Kidney (tissue), 14 donors: ENCODE results near the gene LRP1. TPM values are rescaled to one million over a fixed set of nuclear protein-coding genes. Genes with fewer than 3 reads are reported as not detected.

Experiments
- DNase-seq, 5 donors: peaks; one replicate each; pipeline ENCODE4 v3.0.0-alpha.2; 2013 to 2020
- FAIRE-seq: peaks from 2 replicates; lab custom pipeline; 2012; peaks lifted over from hg19 to GRCh38; lab: Jason Lieb, UNC
- H3K27ac ChIP-seq, 2 donors: one replicate each; pipeline ENCODE4 v1.7.0; 2013; ENCODE audit warnings: low read depth in 2 of 2, low read length in 2 of 2, inconsistent platforms in 1 of 2
- H3K27me3 ChIP-seq: one replicate; pipeline ENCODE4 v1.7.1; 2013; ENCODE audit warnings: low read length, inconsistent platforms; ENCODE audit not compliant: control insufficient read depth, insufficient read depth
- H3K36me3 ChIP-seq, 3 donors: one replicate each; pipeline versions ENCODE4 v1.7.0 to v1.7.1; 2013; ENCODE audit warnings: low read length in 3 of 3, control low read depth in 1 of 3, inconsistent platforms in 1 of 3; ENCODE audit not compliant: insufficient read depth in 3 of 3, control insufficient read depth in 2 of 3
- H3K4me1 ChIP-seq, 3 donors: one replicate each; pipeline versions ENCODE4 v1.7.0 to v1.7.1; 2013; ENCODE audit warnings: low read length in 3 of 3, inconsistent platforms in 1 of 3, low read depth in 1 of 3; ENCODE audit not compliant: control insufficient read depth in 2 of 3, insufficient read depth in 2 of 3
- H3K4me3 ChIP-seq, 3 donors: one replicate each; pipeline versions ENCODE4 v1.7.0 to v1.8.1; 2013; ENCODE audit warnings: low read length in 3 of 3, control low read depth in 1 of 3, inconsistent platforms in 1 of 3
- H3K9ac ChIP-seq, 3 donors: one replicate each; pipeline versions ENCODE4 v1.7.0 to v1.7.1; 2013; ENCODE audit warnings: low read length in 3 of 3, control low read depth in 1 of 3, inconsistent platforms in 1 of 3
- H3K9me3 ChIP-seq, 3 donors: one replicate each; pipeline versions ENCODE4 v1.7.0 to v1.7.1; 2013; ENCODE audit warnings: low read length in 3 of 3, control low read depth in 1 of 3, inconsistent platforms in 1 of 3; ENCODE audit not compliant: control insufficient read depth in 2 of 3, insufficient read depth in 1 of 3
- CTCF ChIP-seq: IDR thresholded peaks from 3 replicates; pipeline ENCODE4 v1.5.1; 2012; ENCODE audit warnings: mild to moderate bottlenecking, moderate library complexity, borderline replicate concordance; ENCODE audit not compliant: insufficient read depth; ENCODE audit errors: extremely low read depth
- intact Hi-C: fragments of 100-400 bp; cut with DNase I; formaldehyde crosslinking; loops from one replicate; pipeline ENCODE4 v1.11.1; 2022
- polyA plus RNA-seq: library from polyadenylated mRNA; stranded (reverse); fragments of 350-450 nt; fragmentation: Illumina TruSeq; extraction: RNeasy Lipid Tissue Mini Kit (QIAGEN cat#74804); gene quantifications from one replicate; pipeline ENCODE4 v1.2.3, GENCODE V29; 2014; ENCODE audit warnings: low read depth, low replicate concordance; ENCODE audit not compliant: insufficient read depth
- total RNA-seq: library from RNA; stranded (reverse); fragmentation: NEBNext Ultra II Directional; extraction: Animal tissue kit (Norgen Biotek cat#: 25700); gene quantifications from one replicate; pipeline ENCODE4 v1.2.1, GENCODE V29; 2021
- donor health status: control.
- donor health status: control.
- donor health status: control.
- donor health status: control.
- donor health status: control.
- donor health status: DM: yes; HTN: yes; CAD: no.
- donor health status: Normal renal cell carcinoma (clear cell type).

The LRP1 gene
- total and polyA plus RNA-seq, 2 donors from 2014 or later = 18.7 to 121 TPM

DNA sequence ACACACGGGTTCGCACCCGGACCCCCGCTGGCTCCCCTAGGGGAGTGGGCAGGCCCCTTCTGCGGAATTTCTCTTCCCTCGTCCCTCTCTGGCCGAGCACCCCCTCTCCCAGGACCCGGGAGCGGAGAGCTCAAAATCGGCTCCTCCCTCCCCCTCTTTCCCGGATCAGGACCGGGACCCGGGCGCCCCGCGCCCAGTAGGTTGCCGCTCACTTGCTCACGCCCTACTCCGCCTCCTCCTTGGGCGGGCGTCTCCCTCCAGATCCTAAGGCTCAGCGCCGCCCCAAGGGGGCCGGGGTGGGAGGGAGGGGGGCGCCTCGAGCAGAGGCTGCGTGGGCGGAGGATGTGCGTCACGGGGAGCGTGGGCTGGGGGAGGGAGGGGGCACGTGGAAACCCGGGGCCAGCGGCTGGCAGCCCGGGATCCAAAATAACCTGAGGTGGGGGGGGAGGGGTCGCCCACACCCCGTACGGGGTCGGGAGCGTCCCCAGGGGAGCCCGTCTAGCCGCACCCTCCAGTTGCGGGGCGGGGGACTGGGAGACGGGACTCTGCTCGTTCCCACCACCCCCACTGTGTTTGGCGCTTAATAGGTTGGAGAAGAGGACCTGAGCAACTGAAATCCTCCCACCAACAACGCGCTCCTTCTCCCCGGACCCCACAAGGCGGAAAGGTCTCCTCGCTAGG is 41.1 kb upstream of the LRP1 start:
- FAIRE-seq = no peak
- no peak for TF ChIP-seq CTCF
- intact Hi-C loops = no loop called here
- no peaks in the 10 kb centered on the region for H3K27me3 ChIP-seq
- DNase-seq = peak; percentile 82 to 99 (median 92)
- H3K9ac ChIP-seq = peak overlapping the region; percentile 51 to 95 (median 91)
- H3K27ac ChIP-seq = peak overlapping the region; percentile 99 to 100
- peak overlapping the region; percentile 65 to 93 (median 74) for H3K4me3 ChIP-seq
- no peaks in the 10 kb centered on the region for H3K9me3 ChIP-seq
- H3K4me1 ChIP-seq = peaks cover 5 to 16% (median 15%) of the 10 kb centered on the region in 3 donors
- peaks cover under 1 to 12% (median 4%) of the 10 kb centered on the region in 3 donors for H3K36me3 ChIP-seq

DNA sequence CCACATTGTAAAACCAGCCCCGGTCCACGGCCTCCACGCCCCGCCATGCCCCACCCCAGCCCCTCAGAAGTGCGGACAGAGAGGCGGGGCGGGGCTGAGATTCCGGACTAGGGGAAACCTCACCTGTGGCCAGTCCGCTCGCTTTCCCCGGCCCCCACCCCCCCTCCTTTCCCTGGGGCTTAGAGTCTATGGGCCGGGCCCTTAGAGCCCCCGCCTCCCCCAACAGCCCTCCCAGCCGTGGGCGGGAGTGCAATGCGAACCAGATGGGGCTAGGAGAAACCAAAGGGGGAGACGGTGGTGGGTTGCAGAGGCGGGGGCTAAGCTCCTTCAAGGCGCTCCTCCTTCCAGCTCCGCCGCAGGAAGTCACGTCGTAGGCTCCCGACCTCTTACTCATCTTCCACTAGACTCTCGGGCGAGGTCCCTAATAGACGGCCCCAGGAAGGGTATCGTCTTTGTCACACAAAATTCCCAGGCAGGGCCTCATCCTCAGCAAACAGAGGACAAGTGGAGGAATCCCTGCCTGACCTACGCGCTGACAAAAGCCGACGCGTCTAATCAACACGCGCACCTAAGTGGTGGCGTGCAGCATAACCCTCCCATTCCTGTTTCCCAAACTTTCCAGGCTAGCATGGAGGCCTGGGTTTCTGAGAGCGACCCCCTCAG is 40.5 kb upstream of the LRP1 start:
- no peaks in the 10 kb centered on the region for H3K9me3 ChIP-seq
- peaks cover 5 to 18% (median 15%) of the 10 kb centered on the region in 3 donors for H3K4me1 ChIP-seq
- TF ChIP-seq CTCF = no peak
- DNase-seq = peak; percentile 94 to 99 (median 97)
- H3K9ac ChIP-seq = peak overlapping the region; percentile 51 to 95 (median 68)
- peaks cover 4 to 19% (median 5%) of the 10 kb centered on the region in 3 donors for H3K36me3 ChIP-seq
- peak overlapping the region; percentile 99 to 100 for H3K27ac ChIP-seq
- H3K27me3 ChIP-seq = no peaks in the 10 kb centered on the region
- peak overlapping the region; percentile 65 to 78 (median 78) for H3K4me3 ChIP-seq
- intact Hi-C loops = no loop called here
- no peak for FAIRE-seq

GRCh38 chr12:57088354-57089270 is 39.7 kb upstream of the LRP1 start, which contains the start of gene NAB2:
Gene NAB2, plus strand, starts transcription at chr12:57089114. Its CDS starts 158 bp downstream, at chr12:57089272.
- intact Hi-C loops = no loop called here
- Histone ChIP-seq H3K9ac (peak within 1 kb of the TSS; percentile 54 to 95 (median 68)), H3K4me1 (peaks cover 5 to 18% (median 15%) of the 10 kb centered on the region in 3 donors), H3K36me3 (peaks cover 4 to 21% (median 5%) of the 10 kb centered on the region in 3 donors), H3K4me3 (peak within 1 kb of the TSS; percentile 78 to 84 (median 83)), H3K27me3 (no peaks in the 10 kb centered on the region), H3K9me3 (no peaks in the 10 kb centered on the region), H3K27ac (peak within 1 kb of the TSS; percentile 99 to 100)
- FAIRE-seq (no peak), DNase-seq (peak; percentile 97 to 99 (median 98))
- no peak for TF ChIP-seq CTCF
